ENCODE measurements around the gene NKX6-2. TPM values are rescaled to one million over a fixed set of nuclear protein-coding genes. Genes with fewer than 3 reads are reported as not detected.
"Not testable (repeated sequence)": the region's sequence is repeated elsewhere in the genome, so short reads cannot be mapped to it uniquely, and the experiment has no call there.

NKX6-2 gene
- total RNA-seq, 1 experiment from 2014 or later: not detected

- Histone ChIP-seq H3K27me3 (replicated peaks; ENCODE audit: control insufficient read depth, insufficient read depth, low read length) (no peaks in the 10 kb centered on the region), H3K4me1 (no peaks in the 10 kb centered on the region), H3K4me3 (ENCODE audit: low read depth, low read length) (no peak overlapping the region), H3K36me3 (ENCODE audit: control insufficient read depth, insufficient read depth, low read length) (no peaks in the 10 kb centered on the region), H3K9me3 (no peaks in the 10 kb centered on the region)
- no peak for DNase-seq
- ChIA-PET POLR2A (no interaction called here), CTCF (no interaction called here)
- no peaks in the 10 kb centered on the region for H3K4me1 Mint-ChIP-seq (ENCODE audit: low read depth, unreplicated experiment)
- intact Hi-C loops (cut with micrococcal nuclease; ENCODE audit: unreplicated experiment): no loop called here
- no peaks in the 10 kb centered on the region for H3K9me3 Mint-ChIP-seq (ENCODE audit: unreplicated experiment)
- BruUV-seq (replicated peaks): no TSS peak
- H3K27me3 Mint-ChIP-seq (ENCODE audit: insufficient read depth, unreplicated experiment): no peaks in the 10 kb centered on the region
- H3K4me3 Mint-ChIP-seq (ENCODE audit: unreplicated experiment): no peak overlapping the region
- H3K36me3 Mint-ChIP-seq (ENCODE audit: insufficient read depth, unreplicated experiment): no peaks in the 10 kb centered on the region
- no peak overlapping the region for H3K27ac Mint-ChIP-seq (ENCODE audit: unreplicated experiment)
- TF ChIP-seq CTCF (IDR thresholded peaks at IDR 0.05; ENCODE audit: insufficient read depth in 1 of 2, low read depth in 1 of 2, low read length in 1 of 2, severe bottlenecking in 1 of 2, unreplicated experiment in 1 of 2): no peak
Observed at GRCh38 chr10:132799865-132800264, 13.9 kb upstream of the NKX6-2 start.

GRCh38 chr10:132798876-132799275 is 12.9 kb upstream of the NKX6-2 start:
- Histone ChIP-seq H3K4me3 (ENCODE audit: low read depth, low read length) (no peak overlapping the region), H3K9me3 (no peaks in the 10 kb centered on the region), H3K4me1 (no peaks in the 10 kb centered on the region), H3K36me3 (ENCODE audit: control insufficient read depth, insufficient read depth, low read length) (no peaks in the 10 kb centered on the region), H3K27me3 (replicated peaks; ENCODE audit: control insufficient read depth, insufficient read depth, low read length) (no peaks in the 10 kb centered on the region)
- intact Hi-C loops (cut with micrococcal nuclease; ENCODE audit: unreplicated experiment): no loop called here
- H3K27ac Mint-ChIP-seq (ENCODE audit: unreplicated experiment): no peak overlapping the region
- no peaks in the 10 kb centered on the region for H3K27me3 Mint-ChIP-seq (ENCODE audit: insufficient read depth, unreplicated experiment)
- no peaks in the 10 kb centered on the region for H3K9me3 Mint-ChIP-seq (ENCODE audit: unreplicated experiment)
- no peak for DNase-seq
- ChIA-PET CTCF (no interaction called here), POLR2A (no interaction called here)
- BruUV-seq (replicated peaks): no TSS peak
- no peaks in the 10 kb centered on the region for H3K4me1 Mint-ChIP-seq (ENCODE audit: low read depth, unreplicated experiment)
- no peak overlapping the region for H3K4me3 Mint-ChIP-seq (ENCODE audit: unreplicated experiment)
- H3K36me3 Mint-ChIP-seq (ENCODE audit: insufficient read depth, unreplicated experiment): no peaks in the 10 kb centered on the region
- no peak for TF ChIP-seq CTCF (IDR thresholded peaks at IDR 0.05; ENCODE audit: insufficient read depth in 1 of 2, low read depth in 1 of 2, low read length in 1 of 2, severe bottlenecking in 1 of 2, unreplicated experiment in 1 of 2)

GRCh38 chr10:132798403-132798802 is 12.5 kb upstream of the NKX6-2 start:
- Mint-ChIP-seq H3K9me3 (ENCODE audit: unreplicated experiment) (no peaks in the 10 kb centered on the region), H3K4me3 (ENCODE audit: unreplicated experiment) (no peak overlapping the region), H3K4me1 (ENCODE audit: low read depth, unreplicated experiment) (no peaks in the 10 kb centered on the region), H3K27me3 (ENCODE audit: insufficient read depth, unreplicated experiment) (no peaks in the 10 kb centered on the region), H3K36me3 (ENCODE audit: insufficient read depth, unreplicated experiment) (no peaks in the 10 kb centered on the region), H3K27ac (ENCODE audit: unreplicated experiment) (no peak overlapping the region)
- Histone ChIP-seq H3K9me3 (no peaks in the 10 kb centered on the region), H3K4me3 (ENCODE audit: low read depth, low read length) (no peak overlapping the region), H3K4me1 (no peaks in the 10 kb centered on the region), H3K36me3 (ENCODE audit: control insufficient read depth, insufficient read depth, low read length) (no peaks in the 10 kb centered on the region), H3K27me3 (replicated peaks; ENCODE audit: control insufficient read depth, insufficient read depth, low read length) (no peaks in the 10 kb centered on the region)
- DNase-seq: no peak
- CTCF ChIA-PET: no interaction called here
- intact Hi-C loops (cut with micrococcal nuclease; ENCODE audit: unreplicated experiment): no loop called here
- TF ChIP-seq CTCF (IDR thresholded peaks at IDR 0.05; ENCODE audit: insufficient read depth in 1 of 2, low read depth in 1 of 2, low read length in 1 of 2, severe bottlenecking in 1 of 2, unreplicated experiment in 1 of 2): no peak
- BruUV-seq (replicated peaks): no TSS peak
- POLR2A ChIA-PET: no interaction called here

GRCh38 chr10:132797986-132798385 is 12.0 kb upstream of the NKX6-2 start:
- H3K4me3 ChIP-seq (ENCODE audit: low read depth, low read length); H3K27ac Mint-ChIP-seq (ENCODE audit: unreplicated experiment); H3K9me3 ChIP-seq; H3K36me3 Mint-ChIP-seq (ENCODE audit: insufficient read depth, unreplicated experiment); H3K4me1 ChIP-seq; intact Hi-C loops (cut with micrococcal nuclease; ENCODE audit: unreplicated experiment); POLR2A ChIA-PET; BruUV-seq (replicated peaks); CTCF ChIA-PET; H3K27me3 Mint-ChIP-seq (ENCODE audit: insufficient read depth, unreplicated experiment); H3K4me3 Mint-ChIP-seq (ENCODE audit: unreplicated experiment); H3K27me3 ChIP-seq (replicated peaks; ENCODE audit: control insufficient read depth, insufficient read depth, low read length); DNase-seq; H3K9me3 Mint-ChIP-seq (ENCODE audit: unreplicated experiment); H3K36me3 ChIP-seq (ENCODE audit: control insufficient read depth, insufficient read depth, low read length); H3K4me1 Mint-ChIP-seq (ENCODE audit: low read depth, unreplicated experiment): not testable (repeated sequence)

Measured in Caco-2 (cell line).